HCT116 (cell line): ENCODE results near the gene UMPS.

Source experiments
- EZH2 ChIP-seq: fragments of 200-600 bp; sonication (generic); IDR thresholded peaks from 2 replicates; pipeline ENCODE4 v1.6.1; 2017; ENCODE audit warnings: antibody characterized with exemption, mixed run types
- POLR2A ChIP-seq: IDR thresholded peaks from 2 replicates; pipeline ENCODE4 v1.7.0; 2011; ENCODE audit warnings: borderline replicate concordance; ENCODE audit not compliant: insufficient read depth, insufficient read length; ENCODE audit errors: extremely low read depth
- ZNF274 ChIP-seq: fragments of 200-500 bp; sonication (Bioruptor generic); IDR thresholded peaks from 2 replicates; pipeline ENCODE4 v1.6.1; 2014; ENCODE audit warnings: mild to moderate bottlenecking, low read depth, low read length, inconsistent platforms
- TF ChIP-seq, protein P1 (sequence below): IDR thresholded peaks from 2 replicates; pipeline ENCODE4 v1.6.1; 2012
- TF ChIP-seq, protein P2 (sequence below): IDR thresholded peaks from 2 replicates; pipeline ENCODE4 v1.6.1; 2012
- TF ChIP-seq, protein P3 (sequence below), 3 experiments: fragments of 200-600 bp in 1 of 3; sonication (generic) in 1 of 3; IDR thresholded peaks in 2 of 3; conservative IDR thresholded peaks in 1 of 3; 2 replicates each; pipeline ENCODE4 v1.5.1; 2012 to 2017; ENCODE audit warnings: low read depth in 2 of 3, low read length in 2 of 3, antibody characterized with exemption in 1 of 3, borderline replicate concordance in 1 of 3, control low read depth in 1 of 3, mild to moderate bottlenecking in 1 of 3, mixed read lengths in 1 of 3, mixed run types in 1 of 3, moderate library complexity in 1 of 3; ENCODE audit not compliant: insufficient read depth in 1 of 3

DNA sequence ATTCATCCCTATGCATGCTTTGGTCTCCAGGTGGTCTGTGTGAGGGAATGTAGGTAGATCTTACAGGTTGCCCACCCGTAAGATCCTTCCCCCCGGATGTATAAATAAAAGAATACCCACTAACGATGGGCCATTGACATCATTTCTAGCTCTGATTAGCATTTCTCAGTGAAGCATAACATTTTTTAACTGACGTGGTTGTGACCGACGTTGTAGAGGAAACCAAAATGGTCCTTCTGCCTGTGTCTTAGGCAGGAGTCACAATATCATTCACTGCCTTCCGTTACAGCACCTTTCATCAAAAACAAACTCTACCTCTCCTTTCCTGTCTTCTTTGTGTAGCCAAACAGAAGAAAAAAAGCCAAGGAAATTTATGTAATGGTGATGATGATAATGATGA is 27.3 kb upstream of the UMPS start:
- TF ChIP-seq ZNF274 = no peak
- TF ChIP-seq, protein P1, sequence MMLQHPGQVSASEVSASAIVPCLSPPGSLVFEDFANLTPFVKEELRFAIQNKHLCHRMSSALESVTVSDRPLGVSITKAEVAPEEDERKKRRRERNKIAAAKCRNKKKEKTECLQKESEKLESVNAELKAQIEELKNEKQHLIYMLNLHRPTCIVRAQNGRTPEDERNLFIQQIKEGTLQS = no peak
- no peak for TF ChIP-seq EZH2
- no peak for TF ChIP-seq POLR2A
- TF ChIP-seq, protein P2, sequence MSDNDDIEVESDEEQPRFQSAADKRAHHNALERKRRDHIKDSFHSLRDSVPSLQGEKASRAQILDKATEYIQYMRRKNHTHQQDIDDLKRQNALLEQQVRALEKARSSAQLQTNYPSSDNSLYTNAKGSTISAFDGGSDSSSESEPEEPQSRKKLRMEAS = no peak
- TF ChIP-seq, protein P3, sequence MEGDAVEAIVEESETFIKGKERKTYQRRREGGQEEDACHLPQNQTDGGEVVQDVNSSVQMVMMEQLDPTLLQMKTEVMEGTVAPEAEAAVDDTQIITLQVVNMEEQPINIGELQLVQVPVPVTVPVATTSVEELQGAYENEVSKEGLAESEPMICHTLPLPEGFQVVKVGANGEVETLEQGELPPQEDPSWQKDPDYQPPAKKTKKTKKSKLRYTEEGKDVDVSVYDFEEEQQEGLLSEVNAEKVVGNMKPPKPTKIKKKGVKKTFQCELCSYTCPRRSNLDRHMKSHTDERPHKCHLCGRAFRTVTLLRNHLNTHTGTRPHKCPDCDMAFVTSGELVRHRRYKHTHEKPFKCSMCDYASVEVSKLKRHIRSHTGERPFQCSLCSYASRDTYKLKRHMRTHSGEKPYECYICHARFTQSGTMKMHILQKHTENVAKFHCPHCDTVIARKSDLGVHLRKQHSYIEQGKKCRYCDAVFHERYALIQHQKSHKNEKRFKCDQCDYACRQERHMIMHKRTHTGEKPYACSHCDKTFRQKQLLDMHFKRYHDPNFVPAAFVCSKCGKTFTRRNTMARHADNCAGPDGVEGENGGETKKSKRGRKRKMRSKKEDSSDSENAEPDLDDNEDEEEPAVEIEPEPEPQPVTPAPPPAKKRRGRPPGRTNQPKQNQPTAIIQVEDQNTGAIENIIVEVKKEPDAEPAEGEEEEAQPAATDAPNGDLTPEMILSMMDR (IDR thresholded peaks at IDR 0.05 in 2 of 3, conservative IDR thresholded peaks at IDR 0.05 in 1 of 3; ENCODE audit: borderline replicate concordance in 1 of 3, insufficient read depth in 1 of 3, low read depth in 2 of 3, low read length in 2 of 3) = no peak
